Right lobe of liver (tissue), 4 donors: ENCODE results near the gene GNPDA1.

ENCODE experiments used
- POLR2A ChIP-seq: fragments of 450-650 bp; IDR thresholded peaks from one replicate; pipeline ENCODE4 v1.6.1; 2017; ENCODE audit warnings: antibody characterized with exemption, mild to moderate bottlenecking
- TF ChIP-seq, protein P1 (sequence below), 4 donors: fragments of 200-600 bp in 3 of 4; fragments of 450-650 bp in 1 of 4; IDR thresholded peaks; one replicate each; pipeline versions ENCODE4 v1.5.1 to v1.8.0; 2016 to 2022; ENCODE audit warnings: antibody characterized with exemption in 4 of 4, mild to moderate bottlenecking in 2 of 4
- donor health status: DM: no; HTN: no; CAD: no.
- donor health status: DM: no; HTN: no; CAD: no.
- donor health status: DM: no; HTN: yes; CAD: no.

DNA sequence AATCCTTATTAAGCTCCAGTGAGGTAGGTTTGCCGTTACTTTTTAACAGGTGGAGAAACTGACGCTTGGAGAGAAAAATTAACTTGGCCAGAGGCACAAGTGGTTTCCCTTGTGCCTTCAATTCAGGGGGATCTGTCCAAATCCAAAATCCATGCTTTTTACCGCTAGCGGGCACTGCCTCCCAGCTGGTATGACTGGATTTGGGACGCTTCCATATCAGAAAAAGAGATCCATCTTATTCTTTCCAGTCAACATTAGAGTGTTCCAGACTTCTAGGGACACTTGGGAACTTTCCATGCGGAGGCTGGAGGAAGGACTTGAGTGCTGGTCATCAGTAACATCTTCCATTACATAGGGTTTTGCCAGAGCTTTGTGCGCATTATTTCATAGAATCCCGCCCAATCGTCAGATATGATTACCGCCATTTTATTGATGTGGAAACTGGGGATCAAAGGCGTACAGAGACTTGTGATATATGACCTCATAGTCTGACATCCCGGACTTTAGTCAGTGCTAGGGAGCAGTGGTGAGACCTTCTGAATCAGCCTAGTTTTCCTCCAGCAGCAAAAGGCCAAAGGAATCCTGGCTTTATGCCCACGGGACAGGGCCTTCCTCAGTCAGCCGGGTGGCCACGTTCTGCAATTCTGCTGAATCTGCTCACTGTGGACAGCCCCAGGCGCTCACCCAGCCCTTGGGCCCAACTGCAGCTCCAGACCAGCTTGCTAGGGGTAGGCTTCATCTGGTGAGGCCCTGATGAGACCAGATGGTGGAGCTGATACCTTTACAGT, 1.1 kb upstream of the GNPDA1 start:
- TF ChIP-seq, protein P1, sequence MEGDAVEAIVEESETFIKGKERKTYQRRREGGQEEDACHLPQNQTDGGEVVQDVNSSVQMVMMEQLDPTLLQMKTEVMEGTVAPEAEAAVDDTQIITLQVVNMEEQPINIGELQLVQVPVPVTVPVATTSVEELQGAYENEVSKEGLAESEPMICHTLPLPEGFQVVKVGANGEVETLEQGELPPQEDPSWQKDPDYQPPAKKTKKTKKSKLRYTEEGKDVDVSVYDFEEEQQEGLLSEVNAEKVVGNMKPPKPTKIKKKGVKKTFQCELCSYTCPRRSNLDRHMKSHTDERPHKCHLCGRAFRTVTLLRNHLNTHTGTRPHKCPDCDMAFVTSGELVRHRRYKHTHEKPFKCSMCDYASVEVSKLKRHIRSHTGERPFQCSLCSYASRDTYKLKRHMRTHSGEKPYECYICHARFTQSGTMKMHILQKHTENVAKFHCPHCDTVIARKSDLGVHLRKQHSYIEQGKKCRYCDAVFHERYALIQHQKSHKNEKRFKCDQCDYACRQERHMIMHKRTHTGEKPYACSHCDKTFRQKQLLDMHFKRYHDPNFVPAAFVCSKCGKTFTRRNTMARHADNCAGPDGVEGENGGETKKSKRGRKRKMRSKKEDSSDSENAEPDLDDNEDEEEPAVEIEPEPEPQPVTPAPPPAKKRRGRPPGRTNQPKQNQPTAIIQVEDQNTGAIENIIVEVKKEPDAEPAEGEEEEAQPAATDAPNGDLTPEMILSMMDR (IDR thresholded peaks at IDR 0.05) = no peak
- no peak for TF ChIP-seq POLR2A
